ENCODE data around the gene ZIC4.

DNA sequence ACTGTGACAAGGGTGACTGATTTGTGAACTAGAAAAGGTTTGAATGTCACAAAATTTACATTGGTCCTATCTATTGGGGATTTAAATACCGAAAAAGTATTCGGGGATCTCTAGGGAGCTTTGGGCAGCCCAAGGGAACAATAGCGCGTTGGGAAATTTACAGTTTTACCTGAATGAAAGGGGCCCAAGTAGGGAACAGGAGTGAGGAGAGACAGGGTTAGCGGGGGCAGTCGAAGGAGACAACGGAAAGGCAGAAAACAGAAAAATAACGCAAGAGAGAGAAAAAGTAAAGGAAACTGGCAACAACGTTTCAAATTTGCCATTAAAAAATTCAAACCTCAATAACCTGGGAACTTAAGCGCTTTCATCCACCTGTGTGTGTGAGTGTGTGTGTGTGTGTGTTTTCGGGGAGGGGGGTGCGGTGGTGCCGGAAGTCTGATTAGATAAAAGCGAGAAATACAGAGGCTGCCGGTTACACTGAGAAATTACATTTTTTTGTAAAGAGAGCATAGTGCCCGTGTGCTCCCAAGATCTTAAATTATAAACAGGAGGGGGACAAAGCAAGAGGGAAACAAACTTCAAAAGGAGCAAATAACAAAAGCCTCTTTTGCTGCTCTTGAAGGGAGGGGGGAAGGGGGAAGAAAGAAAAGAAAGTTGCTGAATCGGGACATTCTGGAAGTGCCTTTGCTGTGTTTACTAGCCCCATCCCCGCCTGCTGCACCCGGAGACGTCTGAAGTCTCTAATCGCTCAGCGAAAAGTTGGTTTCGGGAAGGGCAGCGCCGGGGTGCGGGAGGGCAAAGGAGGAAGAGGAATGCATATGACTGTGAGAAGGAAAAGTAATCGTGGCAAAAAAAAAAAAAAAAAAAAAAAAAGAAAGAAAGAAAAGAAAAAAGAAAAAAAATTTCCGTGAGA, 2.1 kb upstream of the ZIC4 start:
- TF ChIP-seq, protein P1, sequence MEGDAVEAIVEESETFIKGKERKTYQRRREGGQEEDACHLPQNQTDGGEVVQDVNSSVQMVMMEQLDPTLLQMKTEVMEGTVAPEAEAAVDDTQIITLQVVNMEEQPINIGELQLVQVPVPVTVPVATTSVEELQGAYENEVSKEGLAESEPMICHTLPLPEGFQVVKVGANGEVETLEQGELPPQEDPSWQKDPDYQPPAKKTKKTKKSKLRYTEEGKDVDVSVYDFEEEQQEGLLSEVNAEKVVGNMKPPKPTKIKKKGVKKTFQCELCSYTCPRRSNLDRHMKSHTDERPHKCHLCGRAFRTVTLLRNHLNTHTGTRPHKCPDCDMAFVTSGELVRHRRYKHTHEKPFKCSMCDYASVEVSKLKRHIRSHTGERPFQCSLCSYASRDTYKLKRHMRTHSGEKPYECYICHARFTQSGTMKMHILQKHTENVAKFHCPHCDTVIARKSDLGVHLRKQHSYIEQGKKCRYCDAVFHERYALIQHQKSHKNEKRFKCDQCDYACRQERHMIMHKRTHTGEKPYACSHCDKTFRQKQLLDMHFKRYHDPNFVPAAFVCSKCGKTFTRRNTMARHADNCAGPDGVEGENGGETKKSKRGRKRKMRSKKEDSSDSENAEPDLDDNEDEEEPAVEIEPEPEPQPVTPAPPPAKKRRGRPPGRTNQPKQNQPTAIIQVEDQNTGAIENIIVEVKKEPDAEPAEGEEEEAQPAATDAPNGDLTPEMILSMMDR (conservative IDR thresholded peaks at IDR 0.05), result no peak
- no peak for TF ChIP-seq ZFX (IDR thresholded peaks at IDR 0.05)
